Effector memory CD4-positive, alpha-beta T cell (primary cell): Measurements from ENCODE around the gene ACIN1.

Source experiments
- DNase-seq, 3 donors: peaks; one replicate each; pipeline ENCODE4 v3.0.0-alpha.2; 2020
- H3K27ac ChIP-seq: 2 replicates; pipeline ENCODE4 v1.7.0; 2013; ENCODE audit warnings: mild to moderate bottlenecking, low read length, moderate library complexity; ENCODE audit not compliant: insufficient read depth, poor library complexity, severe bottlenecking
- H3K27me3 ChIP-seq: replicated peaks from 2 replicates; pipeline ENCODE4 v1.7.0; 2013; ENCODE audit warnings: mild to moderate bottlenecking, low read length; ENCODE audit not compliant: insufficient read depth, control insufficient read depth, poor library complexity, severe bottlenecking
- H3K36me3 ChIP-seq: 2 replicates; pipeline ENCODE4 v1.7.0; 2013; ENCODE audit warnings: mild to moderate bottlenecking, low read length, moderate library complexity; ENCODE audit not compliant: control insufficient read depth, insufficient read depth
- H3K4me1 ChIP-seq: 2 replicates; pipeline ENCODE4 v1.7.0; 2013; ENCODE audit warnings: low read length, mild to moderate bottlenecking; ENCODE audit not compliant: control insufficient read depth, insufficient read depth, poor library complexity, severe bottlenecking
- H3K4me3 ChIP-seq: 2 replicates; pipeline ENCODE4 v1.7.0; 2013; ENCODE audit warnings: low read length, low read depth, mild to moderate bottlenecking; ENCODE audit not compliant: insufficient read depth, poor library complexity, severe bottlenecking
- H3K9me3 ChIP-seq: 2 replicates; pipeline ENCODE4 v1.7.0; 2013; ENCODE audit warnings: mild to moderate bottlenecking, low read length, moderate library complexity; ENCODE audit not compliant: control insufficient read depth

Gene ACIN1

DNA sequence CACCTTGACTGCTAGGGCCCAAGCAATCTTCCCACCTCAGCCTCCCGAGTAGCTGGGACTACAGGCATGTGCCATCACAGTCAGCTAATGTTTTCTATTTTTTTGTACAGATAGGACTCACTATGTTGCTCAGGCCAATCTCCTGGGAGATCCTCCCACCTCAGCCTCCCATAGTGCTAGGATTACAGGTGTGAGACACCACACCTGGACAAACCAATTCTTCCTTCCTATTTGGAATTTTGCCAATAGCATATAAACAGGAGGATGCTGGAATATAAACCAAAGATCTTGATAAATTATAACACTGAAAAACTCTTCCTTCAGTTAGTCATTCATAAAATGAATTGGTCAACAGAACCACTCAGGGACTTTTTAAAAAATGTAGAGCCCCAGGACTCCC lies 8.4 kb downstream of the ACIN1 start:
- no peak for DNase-seq
- Histone ChIP-seq H3K4me3 (no peak overlapping the region), H3K4me1 (no peaks in the 10 kb centered on the region), H3K27me3 (no peaks in the 10 kb centered on the region), H3K9me3 (no peaks in the 10 kb centered on the region), H3K36me3 (peaks cover 81% of the 10 kb centered on the region), H3K27ac (no peak overlapping the region)

DNA sequence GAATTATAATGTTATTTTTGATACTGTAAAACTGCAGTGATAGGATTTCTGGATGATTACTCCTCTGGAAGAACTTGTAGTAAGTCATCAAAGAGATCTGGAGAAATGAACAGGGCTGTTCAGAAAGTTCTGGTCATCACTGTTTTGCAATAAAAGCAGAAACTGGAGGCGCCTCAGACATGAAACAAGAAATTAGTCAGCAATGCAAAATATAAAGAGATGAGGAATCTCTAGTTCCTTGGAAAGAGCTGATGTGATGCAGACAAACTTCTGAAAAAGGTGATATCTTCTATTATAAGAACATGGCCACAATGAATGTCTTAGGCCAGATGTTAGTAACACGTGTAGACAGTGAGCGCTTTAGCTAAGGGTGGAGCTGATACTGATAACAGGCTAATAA lies 9.5 kb downstream of the ACIN1 start:
- Histone ChIP-seq H3K9me3 (no peaks in the 10 kb centered on the region), H3K4me3 (no peak overlapping the region), H3K4me1 (no peaks in the 10 kb centered on the region), H3K36me3 (peaks cover 87% of the 10 kb centered on the region), H3K27ac (no peak overlapping the region), H3K27me3 (no peaks in the 10 kb centered on the region)
- DNase-seq: no peak

DNA sequence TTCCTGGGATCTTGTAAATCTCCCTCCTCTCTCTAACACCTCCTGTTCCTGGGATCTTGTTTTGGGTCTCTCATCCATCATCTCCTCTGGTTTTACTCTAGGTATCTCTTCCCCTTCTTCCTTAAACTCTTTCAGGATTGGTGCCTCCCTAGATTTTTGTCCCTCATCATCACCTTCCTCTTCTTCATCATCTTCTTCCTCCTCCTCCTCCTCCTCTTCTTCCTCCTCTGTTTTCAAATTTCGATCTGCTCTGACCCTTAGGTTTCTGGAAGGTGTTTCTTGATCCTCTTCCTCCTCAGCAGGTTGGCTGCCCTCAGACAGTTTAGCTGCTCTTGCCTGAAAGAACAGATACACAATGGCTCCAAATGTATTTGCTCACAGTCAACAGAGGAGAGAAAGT lies 14.5 kb downstream of the ACIN1 start:
- Histone ChIP-seq H3K4me1 (no peaks in the 10 kb centered on the region), H3K9me3 (no peaks in the 10 kb centered on the region), H3K36me3 (peaks cover 91% of the 10 kb centered on the region), H3K4me3 (no peak overlapping the region), H3K27me3 (no peaks in the 10 kb centered on the region), H3K27ac (no peak overlapping the region)
- DNase-seq: no peak

DNA sequence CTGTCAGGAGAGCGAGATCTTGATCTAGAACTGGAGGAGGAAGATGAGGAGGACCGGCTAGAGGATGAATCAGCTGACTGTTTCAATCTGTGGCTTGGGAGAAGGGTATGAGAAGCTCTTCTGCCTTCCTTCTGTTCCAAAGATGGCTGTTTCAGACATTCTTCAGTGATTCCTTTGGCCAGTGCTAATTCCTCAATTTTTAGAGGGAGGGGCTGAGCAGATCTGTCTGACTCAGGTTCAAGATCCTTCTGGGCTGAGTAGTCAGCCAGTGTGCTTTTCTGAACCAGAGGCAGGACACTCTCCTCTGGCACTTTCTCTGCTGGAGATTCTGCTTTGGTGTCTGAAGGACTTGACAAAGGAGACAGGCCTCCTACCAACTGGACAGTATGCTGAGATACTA lies 15.2 kb downstream of the ACIN1 start:
- Histone ChIP-seq H3K4me1 (no peaks in the 10 kb centered on the region), H3K36me3 (peaks cover 91% of the 10 kb centered on the region), H3K9me3 (no peaks in the 10 kb centered on the region), H3K27me3 (no peaks in the 10 kb centered on the region), H3K4me3 (no peak overlapping the region), H3K27ac (no peak overlapping the region)
- no peak for DNase-seq

DNA sequence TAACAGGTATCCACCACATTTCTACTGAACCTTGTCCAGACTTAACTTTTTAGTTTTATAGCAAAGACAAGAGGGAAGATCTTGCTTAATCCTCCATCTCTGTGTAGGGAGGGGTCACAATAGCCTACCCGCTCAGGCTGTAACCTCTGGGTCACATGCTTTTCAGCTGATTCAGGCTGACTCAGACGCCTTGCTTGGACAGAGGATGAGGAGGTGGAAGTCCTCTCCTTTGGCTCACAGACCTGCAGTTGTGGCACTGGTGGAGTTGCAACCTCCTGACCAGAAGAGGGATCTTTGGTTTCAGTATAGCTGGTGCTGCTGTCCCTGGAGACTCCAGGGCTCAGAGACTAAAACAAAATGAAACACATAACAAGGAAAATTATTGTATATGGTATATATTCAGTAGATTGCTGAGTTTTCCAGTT lies 16.2 kb downstream of the ACIN1 start:
- Histone ChIP-seq H3K4me3 (no peak overlapping the region), H3K4me1 (no peaks in the 10 kb centered on the region), H3K27me3 (no peaks in the 10 kb centered on the region), H3K9me3 (no peaks in the 10 kb centered on the region), H3K27ac (no peak overlapping the region), H3K36me3 (peaks cover 87% of the 10 kb centered on the region)
- no peak for DNase-seq

DNA sequence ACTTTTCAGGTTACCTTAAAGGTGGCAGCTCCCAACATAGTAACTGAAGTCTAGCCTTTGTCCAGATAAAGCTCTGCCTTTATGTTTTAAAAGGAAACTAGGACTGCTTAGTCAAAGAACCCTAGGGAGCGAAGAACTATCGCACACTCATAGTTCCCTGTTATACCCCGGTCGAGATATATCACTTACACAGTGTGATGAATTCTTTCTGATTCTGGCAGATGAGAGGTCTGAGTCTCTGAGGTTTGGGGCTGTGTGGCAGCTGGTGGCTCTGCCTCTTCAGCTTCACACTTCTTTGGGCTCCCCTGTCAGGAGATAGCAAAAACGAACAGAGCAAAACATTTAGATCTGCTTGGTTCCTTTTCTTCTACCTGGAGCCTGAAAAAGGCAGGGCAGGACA lies 17.0 kb downstream of the ACIN1 start:
- no peak overlapping the region for H3K27ac ChIP-seq
- peaks cover 85% of the 10 kb centered on the region for H3K36me3 ChIP-seq
- no peaks in the 10 kb centered on the region for H3K9me3 ChIP-seq
- H3K27me3 ChIP-seq: no peaks in the 10 kb centered on the region
- H3K4me1 ChIP-seq: no peaks in the 10 kb centered on the region
- no peak for DNase-seq
- H3K4me3 ChIP-seq: no peak overlapping the region

DNA sequence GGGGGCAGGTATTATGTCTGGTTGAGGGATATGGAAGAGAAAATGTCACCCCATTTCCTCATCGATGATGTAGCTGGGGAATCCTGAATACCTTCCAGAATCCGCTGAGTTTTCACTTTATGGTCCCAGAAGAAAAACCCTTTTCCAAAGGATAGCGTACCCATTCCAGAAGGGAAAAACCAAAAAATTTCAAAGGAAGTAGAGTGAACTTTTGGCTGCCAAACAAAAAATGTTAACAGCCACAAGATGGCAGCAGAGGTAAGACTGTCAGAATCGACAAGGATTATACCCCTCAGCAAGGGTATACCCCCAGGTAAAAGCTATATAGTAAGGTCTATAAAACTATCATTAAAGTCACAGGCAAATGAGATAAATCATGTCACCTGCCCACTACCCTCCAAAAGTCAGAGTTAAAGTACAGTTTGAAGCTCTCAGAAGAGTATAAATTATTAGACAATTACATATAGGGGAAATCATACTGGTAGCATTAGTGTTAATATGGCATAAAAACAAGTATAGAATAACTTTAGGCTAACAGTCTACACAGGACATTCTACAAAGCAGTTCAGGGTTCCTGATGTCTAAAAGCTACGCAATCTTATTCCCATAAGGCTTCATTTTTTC lies 18.0 kb downstream of the ACIN1 start:
- no peak for DNase-seq
- no peak overlapping the region for H3K4me3 ChIP-seq
- H3K27ac ChIP-seq: no peak overlapping the region
- no peaks in the 10 kb centered on the region for H3K9me3 ChIP-seq
- no peaks in the 10 kb centered on the region for H3K27me3 ChIP-seq
- H3K36me3 ChIP-seq: peaks cover 79% of the 10 kb centered on the region
- H3K4me1 ChIP-seq: peaks cover under 1% of the 10 kb centered on the region

DNA sequence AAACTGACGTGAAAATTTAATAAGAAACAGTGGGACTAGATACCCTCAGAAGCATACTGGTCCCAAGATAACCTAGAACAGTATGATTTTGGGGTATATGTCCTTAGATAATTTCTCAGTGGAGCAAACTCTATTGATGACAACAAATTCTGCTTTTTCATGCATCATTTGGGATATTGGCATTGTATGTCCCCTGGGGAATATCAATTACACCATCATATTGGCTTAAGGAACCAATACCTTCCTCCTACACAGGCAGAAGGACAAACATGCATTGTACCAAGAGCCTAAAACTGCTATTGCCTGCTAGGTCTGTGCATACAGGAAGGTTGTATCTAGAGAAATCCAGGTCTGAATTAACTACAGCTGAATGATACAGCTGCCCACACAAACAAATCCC lies 20.0 kb downstream of the ACIN1 start:
- Histone ChIP-seq H3K27me3 (no peaks in the 10 kb centered on the region), H3K36me3 (peaks cover 60% of the 10 kb centered on the region), H3K4me3 (no peak overlapping the region), H3K9me3 (no peaks in the 10 kb centered on the region), H3K4me1 (peaks cover 14% of the 10 kb centered on the region), H3K27ac (no peak overlapping the region)
- no peak for DNase-seq

DNA sequence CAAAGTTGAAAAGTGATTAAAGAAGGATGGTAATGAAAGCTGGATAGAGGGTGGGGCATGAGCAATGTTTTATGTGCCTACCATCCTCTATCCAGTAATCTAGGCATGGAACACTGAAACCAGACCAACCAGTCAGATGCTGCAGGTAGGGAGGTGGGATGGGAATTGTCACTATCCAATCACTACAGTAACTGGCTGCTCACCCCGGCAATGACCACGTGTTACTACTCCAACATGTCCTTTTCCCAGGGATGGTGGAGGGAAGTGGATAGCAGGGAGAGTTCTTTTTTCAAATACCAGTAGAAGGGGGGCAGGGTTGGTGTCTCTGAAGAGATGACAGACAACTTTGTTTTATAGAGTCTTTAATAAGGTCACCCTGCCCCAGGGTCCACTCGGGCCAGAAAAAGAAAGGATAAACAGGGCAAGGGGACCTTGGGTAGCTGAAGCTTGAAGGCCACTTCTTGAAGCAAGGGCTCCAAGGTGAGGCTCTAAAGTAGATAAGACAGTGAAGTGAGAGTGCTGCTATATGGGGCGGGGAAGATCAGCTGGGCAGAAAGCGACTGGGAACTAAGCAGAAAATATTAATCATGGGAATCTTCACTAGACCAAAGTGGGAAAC lies 22.9 kb downstream of the ACIN1 start:
- H3K4me1 ChIP-seq: peaks cover 18% of the 10 kb centered on the region
- H3K36me3 ChIP-seq: peaks cover 54% of the 10 kb centered on the region
- no peaks in the 10 kb centered on the region for H3K9me3 ChIP-seq
- no peaks in the 10 kb centered on the region for H3K27me3 ChIP-seq
- DNase-seq: no peak
- H3K27ac ChIP-seq: peak overlapping the region; percentile 70
- H3K4me3 ChIP-seq: no peak overlapping the region

DNA sequence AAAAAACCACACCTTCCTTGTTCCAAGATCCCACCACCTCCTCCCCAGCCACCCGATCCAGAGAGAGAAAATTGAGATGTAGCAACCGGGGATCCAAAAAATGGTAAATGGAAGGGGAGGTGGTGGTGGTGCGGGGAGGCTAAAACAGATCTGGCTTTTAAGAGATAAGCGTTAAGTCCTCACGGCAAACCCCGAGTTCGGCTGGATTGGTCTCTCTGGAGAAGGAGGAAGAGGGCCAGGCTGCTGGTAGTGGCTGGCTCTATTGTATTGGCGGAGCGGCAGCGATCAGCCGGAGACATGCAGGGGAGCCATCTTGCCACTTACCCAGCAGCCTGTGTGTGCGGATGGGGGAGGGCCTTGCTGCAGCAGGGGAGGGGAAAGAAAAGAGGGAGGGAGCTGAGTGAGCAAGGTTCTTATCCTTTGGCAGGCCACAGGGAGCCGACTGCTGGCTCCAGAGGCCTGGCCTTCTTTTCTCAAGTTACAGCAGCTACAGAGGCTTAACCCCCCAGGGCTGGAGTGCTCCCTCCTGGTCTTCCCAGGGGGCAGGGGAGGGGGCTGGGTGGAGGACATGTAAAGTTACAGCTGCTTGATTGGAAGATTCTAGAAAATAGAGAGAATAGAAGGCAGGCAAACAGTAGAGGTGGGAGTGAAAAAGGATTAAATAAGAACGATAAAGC lies 23.6 kb downstream of the ACIN1 start:
- peaks cover 54% of the 10 kb centered on the region for H3K36me3 ChIP-seq
- DNase-seq: peak; percentile 55 to 67 (median 65)
- H3K27ac ChIP-seq: peak overlapping the region; percentile 70
- no peaks in the 10 kb centered on the region for H3K27me3 ChIP-seq
- H3K9me3 ChIP-seq: no peaks in the 10 kb centered on the region
- peak overlapping the region; percentile 62 for H3K4me3 ChIP-seq
- H3K4me1 ChIP-seq: peaks cover 18% of the 10 kb centered on the region
